GM18502 (cell line): Measurements from ENCODE around the gene SPRY4.
"Not testable (repeated sequence)": the region's sequence is repeated elsewhere in the genome, so short reads cannot be mapped to it uniquely, and the experiment has no call there.

Source experiments
- ATAC-seq: cut with Tn5 transposase; IDR thresholded peaks from one replicate; pipeline ENCODE4 v1.9.1; 2021; ENCODE audit warnings: mild to moderate bottlenecking; ENCODE audit not compliant: unreplicated experiment, poor library complexity

Gene SPRY4

DNA sequence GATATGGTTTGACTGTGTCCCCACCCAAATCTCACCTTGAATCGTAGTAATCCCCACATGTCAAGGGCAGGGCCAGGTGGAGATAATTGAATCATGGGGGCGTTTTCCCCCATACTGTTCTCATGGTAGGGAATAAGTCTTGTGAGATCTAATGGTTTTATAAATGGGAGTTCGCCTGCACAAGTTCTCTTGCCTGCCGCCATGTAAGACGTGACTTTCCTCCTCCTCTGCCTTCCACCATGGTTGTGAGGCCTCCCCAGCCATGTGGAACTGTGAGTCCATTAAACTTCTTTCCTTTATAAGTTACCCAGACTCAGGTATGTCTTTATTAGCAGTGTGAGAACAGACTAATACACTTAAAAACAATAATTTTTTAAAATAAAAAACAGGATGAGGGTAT is 52.2 kb downstream of the SPRY4 start:
- not testable (repeated sequence) for ATAC-seq

DNA sequence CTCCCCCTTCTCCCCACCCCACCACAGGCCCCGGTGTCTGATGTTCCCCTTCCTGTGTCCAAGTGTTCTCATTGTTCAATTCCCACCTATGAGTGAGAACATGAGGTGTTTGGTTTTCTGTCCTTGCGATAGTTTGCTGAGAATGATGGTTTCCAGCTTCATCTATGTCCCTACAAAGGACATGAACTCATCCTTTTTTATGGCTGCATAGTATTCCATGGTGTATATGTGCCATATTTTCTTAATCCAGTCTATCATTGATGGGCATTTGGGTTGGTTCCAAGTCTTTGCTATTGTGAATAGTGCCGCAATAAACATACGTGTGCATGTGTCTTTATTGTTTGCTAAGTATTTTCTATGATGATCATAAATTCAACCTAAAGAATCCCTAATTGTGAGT is 60.7 kb downstream of the SPRY4 start:
- not testable (repeated sequence) for ATAC-seq

DNA sequence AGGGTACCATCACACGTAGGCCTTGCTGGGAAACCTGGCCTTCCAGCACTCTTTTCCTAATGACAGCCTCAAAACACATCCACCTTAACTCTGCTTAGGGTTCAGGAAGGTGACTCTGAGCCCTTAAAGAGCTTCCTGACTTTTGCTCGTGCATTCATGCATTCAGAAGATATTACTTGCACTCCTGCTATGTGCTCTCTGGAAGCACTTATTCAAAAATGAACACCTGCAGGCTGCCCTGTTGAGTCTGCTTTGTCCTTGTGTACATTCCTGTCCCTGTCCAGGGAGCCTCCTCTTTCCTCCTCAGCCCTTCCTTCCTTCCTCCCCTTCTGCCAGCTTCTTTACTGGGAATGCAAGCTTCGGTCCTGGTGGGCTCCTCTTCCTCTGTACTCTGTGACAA is 61.5 kb downstream of the SPRY4 start:
- no peak for ATAC-seq

DNA sequence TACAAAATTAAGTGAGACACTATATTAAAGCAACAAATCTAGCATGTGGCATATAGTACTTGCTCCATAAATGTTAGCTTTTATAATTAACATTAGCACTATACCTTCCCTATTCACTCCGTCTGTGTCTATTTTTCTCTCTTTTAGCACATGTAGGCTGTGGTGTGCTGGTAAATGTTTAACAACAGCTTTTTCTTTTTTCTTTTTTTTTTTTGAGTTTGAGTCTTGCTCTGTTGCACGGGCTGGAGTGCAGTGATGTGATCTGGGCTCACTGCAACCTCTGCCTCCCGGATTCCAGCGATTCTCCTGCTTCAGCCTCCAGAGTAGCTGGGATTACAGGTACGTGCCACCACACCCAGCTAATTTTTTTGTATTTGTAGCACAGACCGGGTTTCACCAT is 62.1 kb downstream of the SPRY4 start:
- ATAC-seq, result no peak
